ENCODE results near the gene TPSG1. TPM values are rescaled to one million over a fixed set of nuclear protein-coding genes. Genes with fewer than 3 reads are reported as not detected.
A peak's percentile ranks its signal among the peaks of the same experiment; 100 is the strongest.
"Not testable (repeated sequence)": the region's sequence is repeated elsewhere in the genome, so short reads cannot be mapped to it uniquely, and the experiment has no call there.

The TPSG1 gene
- not detected in 2 replicates for total RNA-seq (2014; rRNA removed; shearing (Covaris generic))
- polyA plus RNA-seq (2016; fragmentation: Nextera tagmentation; extraction: Ambion mirVana): not detected in 2 replicates

DNA sequence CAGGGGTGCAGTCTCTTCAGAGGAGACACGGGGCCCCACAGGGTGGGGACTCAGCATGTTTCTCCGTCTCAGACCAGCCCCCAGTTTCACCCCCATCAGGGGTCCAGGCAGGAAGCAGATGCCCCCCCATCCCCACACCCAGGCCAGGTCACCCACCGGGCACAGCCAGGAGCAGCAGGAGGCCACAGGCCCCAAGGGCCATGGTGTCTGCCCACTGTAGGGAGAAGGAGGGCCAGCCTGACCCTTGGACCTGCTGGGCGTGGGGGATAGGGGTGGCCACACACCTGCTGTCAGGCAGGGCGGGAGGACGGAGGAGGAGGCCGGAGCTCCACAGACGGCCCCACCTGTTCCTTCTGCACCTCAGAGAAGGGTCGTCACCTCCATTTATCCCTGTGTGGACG, at the start of gene TPSG1:
TPSG1 (minus strand) TSS at position 218 of the 401 bp plus-strand sequence; CDS start at position 202, 16 bp downstream.
- in situ Hi-C loops (cut with MboI): no loop called here
- Histone ChIP-seq H2AFZ (no peak within 1 kb of the TSS), H4K20me1 (ENCODE audit: insufficient read depth) (no peaks in the 10 kb centered on the region), H3K9ac (no peak within 1 kb of the TSS), H3K27ac (no peak within 1 kb of the TSS), H3K27me3 (replicated peaks; ENCODE audit: insufficient read depth) (no peaks in the 10 kb centered on the region), H3K4me1 (ENCODE audit: insufficient read depth) (no peaks in the 10 kb centered on the region), H3K4me2 (ENCODE audit: unreplicated experiment) (no peak within 1 kb of the TSS), H3F3A (ENCODE audit: insufficient read depth) (no peaks in the 10 kb centered on the region), H3K36me3 (ENCODE audit: low read depth) (no peaks in the 10 kb centered on the region), H3K9me2 (ENCODE audit: insufficient read depth) (no peaks in the 10 kb centered on the region), H3K9me3 (ENCODE audit: low read depth) (no peaks in the 10 kb centered on the region), H3K4me3 (no peak within 1 kb of the TSS), H3K79me2 (ENCODE audit: insufficient read depth) (no peaks in the 10 kb centered on the region)
- DNase-seq: no peak
- WGBS, 2 experiments (ENCODE audit: low coverage in 1 of 2, low lambda C conversion rate in 2 of 2, missing lambda C conversion rate in 2 of 2): 51 to 56% methylated on average over 7 to 10 of the region's 10 CpGs
- TF ChIP-seq EZH2phosphoT487 (IDR thresholded peaks at IDR 0.05; ENCODE audit: insufficient read depth, low read depth) (no peak), EZH2 (IDR thresholded peaks at IDR 0.05; ENCODE audit: insufficient read depth, poor library complexity, severe bottlenecking) (no peak)

GRCh38 chr16:1274767-1275166, 49.7 kb upstream of the TPSG1 start:
- Histone ChIP-seq H3K9me2 (ENCODE audit: insufficient read depth) (no peaks in the 10 kb centered on the region), H3K9ac (no peak overlapping the region), H3K27me3 (replicated peaks; ENCODE audit: insufficient read depth) (no peaks in the 10 kb centered on the region; the same call in 1 of the 2 replicates), H2AFZ (no peak overlapping the region), H3K9me3 (ENCODE audit: low read depth) (no peaks in the 10 kb centered on the region), H4K20me1 (ENCODE audit: insufficient read depth) (no peaks in the 10 kb centered on the region), H3K4me1 (ENCODE audit: insufficient read depth) (no peaks in the 10 kb centered on the region), H3K36me3 (ENCODE audit: low read depth) (no peaks in the 10 kb centered on the region), H3F3A (ENCODE audit: insufficient read depth) (no peaks in the 10 kb centered on the region), H3K4me2 (ENCODE audit: unreplicated experiment) (no peak overlapping the region), H3K27ac (no peak overlapping the region), H3K4me3 (no peak overlapping the region), H3K79me2 (ENCODE audit: insufficient read depth) (no peaks in the 10 kb centered on the region)
- TF ChIP-seq EZH2 (IDR thresholded peaks at IDR 0.05; ENCODE audit: insufficient read depth, poor library complexity, severe bottlenecking) (no peak), EZH2phosphoT487 (IDR thresholded peaks at IDR 0.05; ENCODE audit: insufficient read depth, low read depth) (no peak)
- DNase-seq: no peak
- in situ Hi-C loops (cut with MboI): no loop called here
- 81 to 82% methylated on average over 7 of the region's 7 CpGs for WGBS, 2 experiments (ENCODE audit: low coverage in 1 of 2, low lambda C conversion rate in 2 of 2, missing lambda C conversion rate in 2 of 2)

- H3K4me1 ChIP-seq (ENCODE audit: insufficient read depth): no peaks in the 10 kb centered on the region
- no peaks in the 10 kb centered on the region for H3K9me3 ChIP-seq (ENCODE audit: low read depth)
- no peaks in the 10 kb centered on the region for H3K79me2 ChIP-seq (ENCODE audit: insufficient read depth)
- no peak for DNase-seq
- H3K36me3 ChIP-seq (ENCODE audit: low read depth): no peaks in the 10 kb centered on the region
- no peak for TF ChIP-seq EZH2phosphoT487 (IDR thresholded peaks at IDR 0.05; ENCODE audit: insufficient read depth, low read depth)
- TF ChIP-seq EZH2 (IDR thresholded peaks at IDR 0.05; ENCODE audit: insufficient read depth, poor library complexity, severe bottlenecking): no peak
- no peak overlapping the region for H3K4me2 ChIP-seq (ENCODE audit: unreplicated experiment)
- in situ Hi-C loops (cut with MboI): no loop called here
- H4K20me1 ChIP-seq (ENCODE audit: insufficient read depth): no peaks in the 10 kb centered on the region
- H3K27ac ChIP-seq: no peak overlapping the region
- WGBS, 2 experiments (ENCODE audit: low coverage in 1 of 2, low lambda C conversion rate in 2 of 2, missing lambda C conversion rate in 2 of 2): 75 to 76% methylated on average over 15 of the region's 15 CpGs
- no peak overlapping the region for H3K4me3 ChIP-seq
- H3K9me2 ChIP-seq (ENCODE audit: insufficient read depth): no peaks in the 10 kb centered on the region
- H3K9ac ChIP-seq: no peak overlapping the region
- H3F3A ChIP-seq (ENCODE audit: insufficient read depth): no peaks in the 10 kb centered on the region
- H2AFZ ChIP-seq: no peak overlapping the region
- H3K27me3 ChIP-seq (replicated peaks; ENCODE audit: insufficient read depth): no peaks in the 10 kb centered on the region; the same call in 1 of the 2 replicates
Observed at GRCh38 chr16:1273816-1274215, 48.7 kb upstream of the TPSG1 start.

DNA sequence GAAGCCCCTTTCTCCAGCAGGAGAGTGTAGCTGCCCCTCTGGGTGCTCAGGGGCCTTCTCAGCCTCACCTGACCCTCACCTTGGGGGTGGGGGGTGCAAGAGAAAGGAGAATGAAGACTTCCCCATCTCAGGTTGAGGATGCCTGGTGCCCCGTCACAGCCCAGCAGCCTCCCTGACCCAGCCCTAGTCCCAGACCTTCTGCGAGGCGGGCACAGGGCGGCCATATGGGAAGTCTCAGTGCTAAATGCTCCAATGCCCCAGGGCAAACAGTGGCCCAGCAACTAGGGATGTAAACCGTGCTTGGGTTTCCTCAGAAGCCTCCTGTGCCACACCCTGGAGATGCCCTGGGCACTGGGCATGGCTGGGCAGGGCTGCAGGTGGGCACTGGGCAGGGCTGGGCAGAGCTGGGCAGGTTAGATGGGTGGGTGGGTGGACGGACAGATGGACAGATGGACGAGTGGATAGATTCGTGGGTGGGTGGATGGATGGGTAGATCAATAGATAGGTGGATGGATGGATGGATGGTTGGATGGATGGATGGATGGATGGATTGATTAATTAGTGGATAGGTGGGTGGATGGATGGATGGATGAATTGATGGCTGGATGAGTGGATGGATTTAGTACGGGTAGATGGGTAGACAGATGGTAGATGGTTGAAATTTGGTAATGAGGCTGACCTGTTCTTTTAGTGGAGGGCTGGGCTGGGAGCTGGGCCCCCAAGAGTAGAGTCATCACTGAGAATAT, 47.6 kb upstream of the TPSG1 start:
- Histone ChIP-seq H3F3A (ENCODE audit: insufficient read depth) (no peaks in the 10 kb centered on the region), H3K36me3 (ENCODE audit: low read depth) (no peaks in the 10 kb centered on the region), H3K27me3 (replicated peaks; ENCODE audit: insufficient read depth) (no peaks in the 10 kb centered on the region; the same call in 1 of the 2 replicates), H2AFZ (no peak overlapping the region), H3K4me2 (ENCODE audit: unreplicated experiment) (no peak overlapping the region), H3K4me1 (ENCODE audit: insufficient read depth) (no peaks in the 10 kb centered on the region), H3K27ac (no peak overlapping the region), H3K9me3 (ENCODE audit: low read depth) (no peaks in the 10 kb centered on the region), H4K20me1 (ENCODE audit: insufficient read depth) (no peaks in the 10 kb centered on the region), H3K9ac (no peak overlapping the region), H3K9me2 (ENCODE audit: insufficient read depth) (no peaks in the 10 kb centered on the region), H3K4me3 (no peak overlapping the region), H3K79me2 (ENCODE audit: insufficient read depth) (no peaks in the 10 kb centered on the region)
- in situ Hi-C loops (cut with MboI): no loop called here
- TF ChIP-seq EZH2 (IDR thresholded peaks at IDR 0.05; ENCODE audit: insufficient read depth, poor library complexity, severe bottlenecking) (no peak), EZH2phosphoT487 (IDR thresholded peaks at IDR 0.05; ENCODE audit: insufficient read depth, low read depth) (no peak)
- DNase-seq: no peak
- 44 to 49% methylated on average over 7 to 9 of the region's 9 CpGs for WGBS, 2 experiments (ENCODE audit: low coverage in 1 of 2, low lambda C conversion rate in 2 of 2, missing lambda C conversion rate in 2 of 2)

GRCh38 chr16:1271724-1272413, 46.8 kb upstream of the TPSG1 start:
- H4K20me1 ChIP-seq (ENCODE audit: insufficient read depth); H3K4me3 ChIP-seq; H3K4me1 ChIP-seq (ENCODE audit: insufficient read depth); H3F3A ChIP-seq (ENCODE audit: insufficient read depth); H3K27me3 ChIP-seq (replicated peaks; ENCODE audit: insufficient read depth); H3K9ac ChIP-seq; in situ Hi-C loops (cut with MboI); H2AFZ ChIP-seq; H3K27ac ChIP-seq; H3K9me3 ChIP-seq (ENCODE audit: low read depth); H3K36me3 ChIP-seq (ENCODE audit: low read depth); H3K4me2 ChIP-seq (ENCODE audit: unreplicated experiment); H3K79me2 ChIP-seq (ENCODE audit: insufficient read depth); H3K9me2 ChIP-seq (ENCODE audit: insufficient read depth): not testable (repeated sequence)
- peak; percentile 20 for DNase-seq
- WGBS, 2 experiments (ENCODE audit: low coverage in 1 of 2, low lambda C conversion rate in 2 of 2, missing lambda C conversion rate in 2 of 2): 4 to 20% methylated on average over 10 to 19 of the region's 19 CpGs

Data from GM23248 (cell line).